Neural progenitor cell (in vitro differentiated cells): ENCODE measurements around the gene ADCY7.

Experiments used
- CTCF ChIP-seq: fragments of 200-600 bp; sonication (generic); IDR thresholded peaks from 2 replicates; pipeline ENCODE4 v1.5.1; 2017; ENCODE audit warnings: antibody characterized with exemption, mild to moderate bottlenecking
- EZH2 ChIP-seq: fragments of 200-600 bp; sonication (generic); IDR thresholded peaks from 2 replicates; pipeline ENCODE4 v1.6.1; 2017; ENCODE audit warnings: antibody characterized with exemption, mild to moderate bottlenecking, moderate library complexity
- EZH2phosphoT487 ChIP-seq: fragments of 200-600 bp; sonication (generic); IDR thresholded peaks from 2 replicates; pipeline ENCODE4 v1.6.1; 2017; ENCODE audit warnings: antibody characterized with exemption

- TF ChIP-seq CTCF (no peak), EZH2phosphoT487 (no peak), EZH2 (no peak)
Measured at GRCh38 chr16:50276801-50277555, 10.6 kb downstream of the ADCY7 start.
